Measurements from ENCODE around the gene TPRG1L.

TPRG1L gene

GRCh38 chr1:3633344-3634058 lies 8.7 kb downstream of the TPRG1L start:
- H3K4me3 ChIP-seq (ENCODE audit: low read depth, low read length) = no peak overlapping the region
- TF ChIP-seq CTCF (IDR thresholded peaks at IDR 0.05; ENCODE audit: insufficient read depth, low read depth, low read length, missing control alignments) = no peak
- no peak for DNase-seq (ENCODE audit: low read depth)

GRCh38 chr1:3634059-3634800 lies 9.4 kb downstream of the TPRG1L start:
- DNase-seq (ENCODE audit: low read depth) = no peak
- no peak for TF ChIP-seq CTCF (IDR thresholded peaks at IDR 0.05; ENCODE audit: insufficient read depth, low read depth, low read length, missing control alignments)
- no peak overlapping the region for H3K4me3 ChIP-seq (ENCODE audit: low read depth, low read length)

- DNase-seq (ENCODE audit: low read depth) = no peak
Measured at GRCh38 chr1:3636080-3636479, 11.3 kb downstream of the TPRG1L start.

GRCh38 chr1:3636531-3636930 lies 11.7 kb downstream of the TPRG1L start:
- DNase-seq (ENCODE audit: low read depth) = no peak
- TF ChIP-seq CTCF (IDR thresholded peaks at IDR 0.05; ENCODE audit: insufficient read depth, low read depth, low read length, missing control alignments) = no peak
- H3K4me3 ChIP-seq (ENCODE audit: low read depth, low read length) = no peak overlapping the region

More at GRCh38 chr1:3636080-3636479, 11.3 kb downstream of the TPRG1L start:
- H3K4me3 ChIP-seq (ENCODE audit: low read depth, low read length) = no peak overlapping the region
- no peak for TF ChIP-seq CTCF (IDR thresholded peaks at IDR 0.05; ENCODE audit: insufficient read depth, low read depth, low read length, missing control alignments)

- no peak for TF ChIP-seq CTCF (IDR thresholded peaks at IDR 0.05; ENCODE audit: insufficient read depth, low read depth, low read length, missing control alignments)
- no peak for DNase-seq (ENCODE audit: low read depth)
- no peak overlapping the region for H3K4me3 ChIP-seq (ENCODE audit: low read depth, low read length)
Measured at GRCh38 chr1:3638027-3638426, 13.2 kb downstream of the TPRG1L start.

GRCh38 chr1:3638676-3639075 lies 13.9 kb downstream of the TPRG1L start:
- TF ChIP-seq CTCF (IDR thresholded peaks at IDR 0.05; ENCODE audit: insufficient read depth, low read depth, low read length, missing control alignments) = no peak
- no peak for DNase-seq (ENCODE audit: low read depth)
- H3K4me3 ChIP-seq (ENCODE audit: low read depth, low read length) = no peak overlapping the region

Data from GM12865 (cell line).